Cardiac fibroblast (primary cell): ENCODE data around the gene KYNU.
A peak's percentile ranks its signal among the peaks of the same experiment; 100 is the strongest.

Experiments
- DNase-seq, 2 donors: peaks; one replicate each; pipeline versions ENCODE4 v3.0.0 to v3.0.0-alpha.2; 2010; ENCODE audit warnings: low read depth in 2 of 2
- H3K4me3 ChIP-seq, 2 donors: replicated peaks in 1 of 2; 1 replicate in 1 of 2; 2 replicates in 1 of 2; pipeline ENCODE4 v1.5.1; 2011; ENCODE audit warnings: low read depth in 2 of 2, low read length in 2 of 2, mild to moderate bottlenecking in 2 of 2, moderate library complexity in 1 of 2
- TF ChIP-seq, protein P1 (sequence below): IDR thresholded peaks from one replicate; pipeline ENCODE4 v1.5.1; 2011; ENCODE audit warnings: low read depth, mild to moderate bottlenecking, low read length, inconsistent platforms

Gene KYNU

DNA sequence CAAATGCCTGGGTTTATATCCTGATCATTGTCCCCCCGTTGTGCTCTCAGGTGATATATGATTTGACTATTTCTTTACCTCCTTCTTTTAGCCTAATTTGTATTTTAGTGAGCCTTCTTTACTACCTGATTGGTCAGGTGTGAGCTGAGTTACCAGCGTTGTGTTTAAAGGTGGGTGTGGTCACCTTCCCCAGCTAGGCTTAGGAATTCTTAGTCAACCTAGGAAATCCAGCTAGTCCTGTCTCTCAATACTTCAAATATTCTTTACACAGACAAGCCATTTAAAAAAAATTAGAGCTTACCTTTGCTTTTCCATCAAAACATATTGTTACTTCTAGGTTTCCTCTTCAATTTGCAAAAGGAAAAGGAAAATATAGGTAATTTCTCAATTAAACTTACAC lies 30.2 kb downstream of the KYNU start:
- no peak overlapping the region for H3K4me3 ChIP-seq
- no peak for DNase-seq

DNA sequence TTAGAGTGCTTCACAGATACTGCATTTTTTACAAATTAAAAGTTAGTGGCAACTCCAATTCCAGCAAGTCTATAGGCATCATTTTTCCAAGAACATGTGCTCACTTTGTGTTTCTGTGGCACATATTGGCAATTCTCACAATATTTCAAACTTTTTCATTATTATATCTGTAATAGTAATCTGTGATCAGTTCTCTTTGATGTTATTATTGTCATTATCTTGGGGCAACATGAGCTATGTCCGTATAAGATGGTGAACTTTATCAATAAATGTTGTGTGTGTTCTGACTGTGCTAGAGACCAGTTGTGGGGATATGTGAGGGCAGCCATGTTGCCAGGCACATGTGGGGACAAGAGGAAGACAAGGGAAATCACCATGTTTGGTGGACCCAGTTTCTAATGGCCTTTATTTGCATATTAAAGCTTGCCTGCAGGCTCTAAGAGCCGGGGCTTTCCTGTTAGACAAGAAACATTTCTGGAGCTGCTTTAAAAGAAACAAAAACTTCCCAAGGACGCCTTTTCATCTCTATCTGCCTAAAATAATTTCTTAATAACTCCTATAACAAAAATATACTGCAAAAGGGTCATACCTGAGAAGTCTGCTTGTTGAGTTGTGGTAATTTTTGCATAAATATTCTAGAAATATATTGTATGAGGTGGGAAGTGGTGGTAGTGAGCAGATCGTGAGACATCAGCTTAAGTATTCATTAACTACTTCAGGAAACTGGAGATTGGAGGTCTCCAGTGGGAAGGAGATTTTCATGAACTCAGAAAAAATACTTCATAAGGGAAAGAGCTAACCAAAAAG lies 37.2 kb downstream of the KYNU start:
- TF ChIP-seq, protein P1, sequence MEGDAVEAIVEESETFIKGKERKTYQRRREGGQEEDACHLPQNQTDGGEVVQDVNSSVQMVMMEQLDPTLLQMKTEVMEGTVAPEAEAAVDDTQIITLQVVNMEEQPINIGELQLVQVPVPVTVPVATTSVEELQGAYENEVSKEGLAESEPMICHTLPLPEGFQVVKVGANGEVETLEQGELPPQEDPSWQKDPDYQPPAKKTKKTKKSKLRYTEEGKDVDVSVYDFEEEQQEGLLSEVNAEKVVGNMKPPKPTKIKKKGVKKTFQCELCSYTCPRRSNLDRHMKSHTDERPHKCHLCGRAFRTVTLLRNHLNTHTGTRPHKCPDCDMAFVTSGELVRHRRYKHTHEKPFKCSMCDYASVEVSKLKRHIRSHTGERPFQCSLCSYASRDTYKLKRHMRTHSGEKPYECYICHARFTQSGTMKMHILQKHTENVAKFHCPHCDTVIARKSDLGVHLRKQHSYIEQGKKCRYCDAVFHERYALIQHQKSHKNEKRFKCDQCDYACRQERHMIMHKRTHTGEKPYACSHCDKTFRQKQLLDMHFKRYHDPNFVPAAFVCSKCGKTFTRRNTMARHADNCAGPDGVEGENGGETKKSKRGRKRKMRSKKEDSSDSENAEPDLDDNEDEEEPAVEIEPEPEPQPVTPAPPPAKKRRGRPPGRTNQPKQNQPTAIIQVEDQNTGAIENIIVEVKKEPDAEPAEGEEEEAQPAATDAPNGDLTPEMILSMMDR = no peak
- H3K4me3 ChIP-seq = no peak overlapping the region
- no peak for DNase-seq

More for the DNA sequence above, 30.2 kb downstream of the KYNU start:
- TF ChIP-seq, protein P1 = no peak

DNA sequence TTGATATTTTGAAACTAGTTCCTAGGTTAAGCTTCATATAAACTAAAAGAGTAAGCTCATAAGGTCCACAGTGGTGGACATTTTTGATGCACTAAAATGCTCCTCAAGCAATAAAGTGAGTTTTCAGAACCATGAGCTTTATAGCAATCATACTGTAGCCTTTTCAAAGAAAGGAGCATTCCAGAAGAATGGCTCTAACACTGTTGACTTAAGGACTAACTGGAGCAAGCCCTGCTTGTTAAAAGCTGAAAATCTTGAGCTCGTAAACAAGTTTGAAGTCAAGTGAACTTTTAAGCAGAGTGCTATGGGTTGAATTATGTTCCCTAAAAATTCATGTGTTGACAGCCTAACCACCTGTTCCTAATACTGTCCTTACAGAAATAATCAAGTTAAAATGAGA lies 38.0 kb downstream of the KYNU start:
- DNase-seq = no peak
- TF ChIP-seq, protein P1 = no peak
- no peak overlapping the region for H3K4me3 ChIP-seq

DNA sequence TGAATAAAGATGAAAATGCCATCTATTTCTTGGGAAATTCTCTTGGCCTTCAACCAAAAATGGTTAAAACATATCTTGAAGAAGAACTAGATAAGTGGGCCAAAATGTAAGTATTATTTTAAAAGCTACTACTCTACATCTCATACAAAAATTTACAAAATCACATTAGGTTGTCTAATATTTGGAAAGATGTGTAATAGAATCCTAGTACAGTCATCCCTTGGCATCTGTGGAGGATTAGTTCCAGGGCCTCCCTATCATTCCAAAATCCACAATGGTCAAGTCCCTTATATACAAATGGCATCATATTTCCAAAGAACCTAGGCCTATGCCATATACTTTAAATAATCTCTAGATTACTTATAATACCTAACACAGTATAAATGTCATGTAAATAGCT lies 41.2 kb downstream of the KYNU start:
- DNase-seq = peak in 1 of 2 donors; percentile 3
- TF ChIP-seq, protein P1 = no peak

DNA sequence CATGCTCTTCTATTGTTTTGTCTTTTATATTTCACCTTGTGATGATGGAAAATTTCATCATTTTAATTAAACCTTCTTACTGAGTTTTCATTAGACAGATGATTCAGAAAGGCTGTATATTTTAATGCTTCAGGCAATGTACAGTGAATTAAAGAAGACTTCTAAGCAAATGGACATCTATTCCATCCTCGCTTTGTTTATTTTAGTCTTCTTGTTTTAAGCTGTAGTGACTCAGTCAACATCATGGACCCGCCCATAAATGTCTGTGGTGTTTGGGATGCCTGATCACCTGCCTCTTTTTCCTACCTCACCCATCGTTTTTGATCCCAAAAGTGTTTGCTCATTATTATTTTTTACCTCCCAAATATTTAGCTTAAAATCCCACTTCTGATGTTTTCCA lies 43.1 kb downstream of the KYNU start:
- DNase-seq = no peak
- TF ChIP-seq, protein P1 = no peak
- no peak overlapping the region for H3K4me3 ChIP-seq

More for the DNA sequence above, 41.2 kb downstream of the KYNU start:
- H3K4me3 ChIP-seq = no peak overlapping the region

DNA sequence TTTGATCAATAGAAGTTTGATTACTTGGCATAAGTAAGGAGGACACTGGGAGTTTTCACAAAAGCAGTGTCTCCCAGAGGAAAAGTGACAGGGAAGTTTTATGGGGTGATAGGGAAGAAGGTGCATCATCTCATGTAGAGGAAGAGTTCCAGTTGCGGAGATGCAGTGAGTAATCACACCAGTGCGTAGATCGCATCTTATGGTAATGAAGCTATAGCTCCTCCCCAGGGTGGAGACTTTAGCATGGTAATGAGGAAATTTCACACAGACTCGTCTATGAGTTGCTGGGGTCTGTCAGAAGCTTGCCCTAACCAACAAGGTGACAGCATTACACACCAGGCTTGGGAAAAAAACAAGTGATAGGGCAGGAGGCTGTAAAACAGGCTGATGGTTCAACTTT lies 49.0 kb downstream of the KYNU start:
- TF ChIP-seq, protein P1 = no peak
- DNase-seq = no peak
- H3K4me3 ChIP-seq = no peak overlapping the region
